ENCODE measurements around the gene PDE8B. TPM values are rescaled to one million over a fixed set of nuclear protein-coding genes. Genes with fewer than 3 reads are reported as not detected.

PDE8B gene
- total and polyA plus RNA-seq, 2 donors from 2014 or later: 3.7 to 4.5 TPM

- Histone ChIP-seq H3K4me1 (ENCODE audit: control insufficient read depth in 2 of 3, insufficient read depth in 2 of 3, low read depth in 1 of 3, low read length in 3 of 3) (no peaks in the 10 kb centered on the region), H3K27ac (ENCODE audit: low read depth in 2 of 2, low read length in 2 of 2) (no peak overlapping the region), H3K9ac (ENCODE audit: low read length in 3 of 3) (no peak overlapping the region), H3K9me3 (ENCODE audit: control insufficient read depth in 2 of 3, insufficient read depth in 1 of 3, low read length in 3 of 3) (no peaks in the 10 kb centered on the region), H3K4me3 (ENCODE audit: low read length in 3 of 3) (no peak overlapping the region), H3K27me3 (ENCODE audit: control insufficient read depth, insufficient read depth, low read length) (no peaks in the 10 kb centered on the region), H3K36me3 (ENCODE audit: control insufficient read depth in 2 of 3, insufficient read depth in 3 of 3, low read length in 3 of 3) (no peaks in the 10 kb centered on the region)
- TF ChIP-seq CTCF (IDR thresholded peaks at IDR 0.05; ENCODE audit: borderline replicate concordance, extremely low read depth, insufficient read depth): no peak
- intact Hi-C loops (cut with DNase I): no loop called here
- FAIRE-seq (no peak), DNase-seq (no peak)
Measured at GRCh38 chr5:77367741-77368140, 157.3 kb downstream of the PDE8B start.

GRCh38 chr5:77368367-77368766 is 157.9 kb downstream of the PDE8B start:
- no peaks in the 10 kb centered on the region for H3K36me3 ChIP-seq (ENCODE audit: control insufficient read depth in 2 of 3, insufficient read depth in 3 of 3, low read length in 3 of 3)
- no peaks in the 10 kb centered on the region for H3K9me3 ChIP-seq (ENCODE audit: control insufficient read depth in 2 of 3, insufficient read depth in 1 of 3, low read length in 3 of 3)
- H3K27me3 ChIP-seq (ENCODE audit: control insufficient read depth, insufficient read depth, low read length): no peaks in the 10 kb centered on the region
- DNase-seq (no peak), FAIRE-seq (no peak)
- no peak overlapping the region for H3K4me3 ChIP-seq (ENCODE audit: low read length in 3 of 3)
- H3K27ac ChIP-seq (ENCODE audit: low read depth in 2 of 2, low read length in 2 of 2): no peak overlapping the region
- no peak overlapping the region for H3K9ac ChIP-seq (ENCODE audit: low read length in 3 of 3)
- intact Hi-C loops (cut with DNase I): no loop called here
- H3K4me1 ChIP-seq (ENCODE audit: control insufficient read depth in 2 of 3, insufficient read depth in 2 of 3, low read depth in 1 of 3, low read length in 3 of 3): no peaks in the 10 kb centered on the region
- no peak for TF ChIP-seq CTCF (IDR thresholded peaks at IDR 0.05; ENCODE audit: borderline replicate concordance, extremely low read depth, insufficient read depth)

- H3K36me3 ChIP-seq (ENCODE audit: control insufficient read depth in 2 of 3, insufficient read depth in 3 of 3, low read length in 3 of 3): no peaks in the 10 kb centered on the region
- H3K27ac ChIP-seq (ENCODE audit: low read depth in 2 of 2, low read length in 2 of 2): no peak overlapping the region
- H3K27me3 ChIP-seq (ENCODE audit: control insufficient read depth, insufficient read depth, low read length): no peaks in the 10 kb centered on the region
- intact Hi-C loops (cut with DNase I): no loop called here
- no peak for TF ChIP-seq CTCF (IDR thresholded peaks at IDR 0.05; ENCODE audit: borderline replicate concordance, extremely low read depth, insufficient read depth)
- H3K9ac ChIP-seq (ENCODE audit: low read length in 3 of 3): no peak overlapping the region
- H3K9me3 ChIP-seq (ENCODE audit: control insufficient read depth in 2 of 3, insufficient read depth in 1 of 3, low read length in 3 of 3): no peaks in the 10 kb centered on the region
- DNase-seq (no peak), FAIRE-seq (no peak)
- no peaks in the 10 kb centered on the region for H3K4me1 ChIP-seq (ENCODE audit: control insufficient read depth in 2 of 3, insufficient read depth in 2 of 3, low read depth in 1 of 3, low read length in 3 of 3)
- no peak overlapping the region for H3K4me3 ChIP-seq (ENCODE audit: low read length in 3 of 3)
Measured at GRCh38 chr5:77369566-77369965, 159.1 kb downstream of the PDE8B start.

- Histone ChIP-seq H3K9ac (ENCODE audit: low read length in 3 of 3) (no peak overlapping the region), H3K4me1 (ENCODE audit: control insufficient read depth in 2 of 3, insufficient read depth in 2 of 3, low read depth in 1 of 3, low read length in 3 of 3) (no peaks in the 10 kb centered on the region), H3K4me3 (ENCODE audit: low read length in 3 of 3) (no peak overlapping the region), H3K27ac (ENCODE audit: low read depth in 2 of 2, low read length in 2 of 2) (no peak overlapping the region), H3K9me3 (ENCODE audit: control insufficient read depth in 2 of 3, insufficient read depth in 1 of 3, low read length in 3 of 3) (no peaks in the 10 kb centered on the region), H3K36me3 (ENCODE audit: control insufficient read depth in 2 of 3, insufficient read depth in 3 of 3, low read length in 3 of 3) (no peaks in the 10 kb centered on the region), H3K27me3 (ENCODE audit: control insufficient read depth, insufficient read depth, low read length) (no peaks in the 10 kb centered on the region)
- DNase-seq (no peak), FAIRE-seq (no peak)
- no peak for TF ChIP-seq CTCF (IDR thresholded peaks at IDR 0.05; ENCODE audit: borderline replicate concordance, extremely low read depth, insufficient read depth)
- intact Hi-C loops (cut with DNase I): no loop called here
Measured at GRCh38 chr5:77374686-77375085, 164.2 kb downstream of the PDE8B start.

All from kidney (tissue), 14 donors.